ENCODE data around the gene BANK1.

DNA sequence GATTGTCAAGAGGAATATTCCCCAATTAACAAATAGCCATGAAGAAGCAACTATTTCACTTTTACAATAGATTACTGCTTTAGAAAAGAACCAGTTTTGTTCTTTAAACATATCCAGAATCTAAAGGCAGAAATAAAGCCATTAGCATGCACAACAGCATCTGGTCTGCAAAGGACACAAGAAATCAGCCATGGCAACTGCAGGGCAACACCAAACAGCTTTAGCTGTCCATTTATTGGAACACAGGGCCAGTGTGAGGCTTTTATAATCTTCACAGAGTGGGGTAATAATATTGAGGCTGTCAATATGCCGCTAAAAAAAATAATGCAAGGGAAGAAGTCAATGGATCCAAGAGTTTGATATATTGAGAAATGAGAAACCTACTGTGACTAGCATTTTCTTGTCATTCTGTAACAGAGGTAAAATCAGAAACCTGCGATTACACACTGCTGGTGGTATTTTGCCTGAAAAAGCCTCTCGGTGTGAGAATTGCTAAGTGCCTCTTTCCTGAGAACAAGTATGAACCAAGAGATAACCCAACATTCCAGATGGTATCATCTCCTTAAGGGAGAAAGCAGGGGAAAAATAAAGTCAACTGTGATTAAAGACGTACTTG lies 2.7 kb upstream of the BANK1 start:
- TF ChIP-seq CEBPB (IDR thresholded peaks at IDR 0.05; ENCODE audit: low read depth, low read length): no peak
- no peak for TF ChIP-seq CTCF (conservative IDR thresholded peaks at IDR 0.05; ENCODE audit: low read depth, low read length)
- no peak for TF ChIP-seq POLR2A (IDR thresholded peaks at IDR 0.05; ENCODE audit: low read depth, low read length)
- no peak for TF ChIP-seq BHLHE40 (IDR thresholded peaks at IDR 0.05; ENCODE audit: low read depth, low read length)
